ENCODE results near the gene FZD4. TPM values are rescaled to one million over a fixed set of nuclear protein-coding genes. Genes with fewer than 3 reads are reported as not detected.

FZD4 gene
- total RNA-seq (2022; extraction: Qiagen RNA extraction; ENCODE audit: low read depth) = 0.95 to 1.5 TPM (median 1.3 TPM) in 5 replicates

GRCh38 chr11:86955361-86956120 is at the start of gene FZD4:
FZD4 (minus strand) TSS chr11:86955395; CDS start chr11:86955085, 310 bp downstream.

Other genes with a start within 250 kb of the FZD4 start
- 450 to 549 TPM (median 491 TPM) in 5 replicates for gene PRSS23, start 154.9 kb downstream of the FZD4 start, total RNA-seq (2022; extraction: Qiagen RNA extraction; ENCODE audit: low read depth)
- 11.4 to 17.6 TPM (median 15.3 TPM) in 5 replicates for gene TMEM135, start 82.5 kb upstream of the FZD4 start, total RNA-seq (2022; extraction: Qiagen RNA extraction; ENCODE audit: low read depth)